Esophagus muscularis mucosa (tissue), 3 donors: ENCODE measurements around the gene RFPL1.

ENCODE experiments used
- POLR2A ChIP-seq: fragments of 450-650 bp; IDR thresholded peaks from one replicate; pipeline ENCODE4 v1.6.1; 2017; ENCODE audit warnings: antibody characterized with exemption, moderate library complexity, mild to moderate bottlenecking, low read depth
- TF ChIP-seq, protein P1 (sequence below), 3 experiments: fragments of 200-600 bp in 2 of 3; fragments of 450-650 bp in 1 of 3; sonication (generic) in 2 of 3; IDR thresholded peaks; one replicate each; pipeline ENCODE4 v1.5.1; 2017 to 2019; ENCODE audit warnings: antibody characterized with exemption in 3 of 3, mild to moderate bottlenecking in 2 of 3, moderate library complexity in 1 of 3

DNA sequence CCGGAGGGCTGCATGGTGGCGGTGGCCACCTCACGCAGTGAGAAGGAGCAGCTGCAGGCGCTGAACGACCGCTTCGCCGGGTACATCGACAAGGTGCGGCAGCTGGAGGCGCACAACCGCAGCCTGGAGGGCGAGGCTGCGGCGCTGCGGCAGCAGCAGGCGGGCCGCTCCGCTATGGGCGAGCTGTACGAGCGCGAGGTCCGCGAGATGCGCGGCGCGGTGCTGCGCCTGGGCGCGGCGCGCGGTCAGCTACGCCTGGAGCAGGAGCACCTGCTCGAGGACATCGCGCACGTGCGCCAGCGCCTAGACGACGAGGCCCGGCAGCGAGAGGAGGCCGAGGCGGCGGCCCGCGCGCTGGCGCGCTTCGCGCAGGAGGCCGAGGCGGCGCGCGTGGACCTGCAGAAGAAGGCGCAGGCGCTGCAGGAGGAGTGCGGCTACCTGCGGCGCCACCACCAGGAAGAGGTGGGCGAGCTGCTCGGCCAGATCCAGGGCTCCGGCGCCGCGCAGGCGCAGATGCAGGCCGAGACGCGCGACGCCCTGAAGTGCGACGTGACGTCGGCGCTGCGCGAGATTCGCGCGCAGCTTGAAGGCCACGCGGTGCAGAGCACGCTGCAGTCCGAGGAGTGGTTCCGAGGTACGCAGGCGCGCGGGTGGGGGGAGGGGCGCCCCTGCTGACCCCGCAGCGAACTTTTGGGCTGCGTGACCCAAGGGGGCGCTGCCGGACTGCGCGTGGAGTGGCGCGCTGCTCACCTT lies 42.3 kb downstream of the RFPL1 start:
- TF ChIP-seq, protein P1, sequence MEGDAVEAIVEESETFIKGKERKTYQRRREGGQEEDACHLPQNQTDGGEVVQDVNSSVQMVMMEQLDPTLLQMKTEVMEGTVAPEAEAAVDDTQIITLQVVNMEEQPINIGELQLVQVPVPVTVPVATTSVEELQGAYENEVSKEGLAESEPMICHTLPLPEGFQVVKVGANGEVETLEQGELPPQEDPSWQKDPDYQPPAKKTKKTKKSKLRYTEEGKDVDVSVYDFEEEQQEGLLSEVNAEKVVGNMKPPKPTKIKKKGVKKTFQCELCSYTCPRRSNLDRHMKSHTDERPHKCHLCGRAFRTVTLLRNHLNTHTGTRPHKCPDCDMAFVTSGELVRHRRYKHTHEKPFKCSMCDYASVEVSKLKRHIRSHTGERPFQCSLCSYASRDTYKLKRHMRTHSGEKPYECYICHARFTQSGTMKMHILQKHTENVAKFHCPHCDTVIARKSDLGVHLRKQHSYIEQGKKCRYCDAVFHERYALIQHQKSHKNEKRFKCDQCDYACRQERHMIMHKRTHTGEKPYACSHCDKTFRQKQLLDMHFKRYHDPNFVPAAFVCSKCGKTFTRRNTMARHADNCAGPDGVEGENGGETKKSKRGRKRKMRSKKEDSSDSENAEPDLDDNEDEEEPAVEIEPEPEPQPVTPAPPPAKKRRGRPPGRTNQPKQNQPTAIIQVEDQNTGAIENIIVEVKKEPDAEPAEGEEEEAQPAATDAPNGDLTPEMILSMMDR (IDR thresholded peaks at IDR 0.05): no peak
- no peak for TF ChIP-seq POLR2A
